ENCODE results near the gene MTMR3.

GRCh38 chr22:30030329-30030728, 147.4 kb downstream of the MTMR3 start:
- TF ChIP-seq CTCF (conservative IDR thresholded peaks at IDR 0.05; ENCODE audit: low read length) (no peak), EZH2phosphoT487 (IDR thresholded peaks at IDR 0.05; ENCODE audit: borderline replicate concordance, low read depth, low read length) (no peak)

All from OCI-LY7 (cell line).